ENCODE results near the gene FYTTD1. TPM values are rescaled to one million over a fixed set of nuclear protein-coding genes. Genes with fewer than 3 reads are reported as not detected.

The FYTTD1 gene
- polyA plus RNA-seq, 2 of the 4 experiments (the other 2 are of a cell fraction): 22.2 to 37.3 TPM

DNA sequence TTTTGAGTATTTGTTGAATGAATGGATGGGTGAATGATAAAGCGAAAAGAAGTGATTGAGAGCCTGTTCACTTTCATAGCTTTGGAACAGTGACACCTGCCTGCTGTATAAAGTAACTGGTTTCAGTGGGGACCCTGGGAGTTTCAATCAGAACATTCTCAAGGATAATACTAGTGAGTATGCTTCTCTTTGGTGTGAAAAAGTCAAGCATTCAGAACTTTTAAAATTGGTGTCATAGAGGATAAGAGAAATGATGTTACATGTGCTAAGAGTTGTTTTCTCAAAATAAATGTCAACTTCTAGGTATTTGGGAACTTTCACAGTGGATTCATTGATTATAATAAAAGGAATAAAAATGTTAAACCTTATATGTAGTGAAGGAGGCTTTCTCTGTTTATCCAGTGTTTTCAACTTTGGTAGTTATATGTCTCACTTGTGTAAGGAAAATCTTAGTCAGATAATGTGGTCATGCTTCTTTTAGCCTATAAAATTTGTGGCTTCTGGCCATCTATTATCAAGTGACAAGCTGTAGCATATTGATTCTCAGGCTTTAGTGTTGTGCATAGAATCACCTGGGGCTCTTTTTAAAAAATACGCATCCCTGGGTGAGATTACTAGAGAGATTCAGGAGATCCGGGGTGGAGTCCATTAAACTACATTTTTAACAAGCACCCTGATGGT, 53.2 kb downstream of the FYTTD1 start:
- 82% methylated on average over 3 of the region's 3 CpGs for WGBS (ENCODE audit: missing lambda C conversion rate)
- FAIRE-seq: no peak
- CTCF ChIA-PET: interaction anchor here (0.7 to 1.3 kb wide), 3 partner anchors 9 to 73 kb away, joined by 3 read pairs; no protein-coding TSS in a partner anchor

DNA sequence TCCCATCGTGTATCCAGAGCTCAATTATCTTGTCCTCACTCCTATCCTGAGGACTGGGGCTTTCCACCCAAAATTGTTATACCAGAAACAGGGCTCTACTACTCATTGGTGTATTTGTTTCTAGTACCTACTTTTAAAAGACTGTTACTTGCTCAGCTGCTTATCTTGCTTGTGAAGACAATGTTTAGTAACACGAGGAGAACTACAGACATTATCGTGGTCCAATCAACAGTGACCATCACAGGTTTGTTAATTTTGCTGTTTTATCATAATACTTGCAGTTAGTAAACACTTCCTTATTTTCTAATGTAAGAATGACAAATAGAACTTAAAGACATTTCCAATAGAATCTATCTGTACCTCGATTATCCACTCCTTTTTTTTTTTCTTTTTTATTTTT, 54.8 kb downstream of the FYTTD1 start:
- H3K9me3 ChIP-seq: no peaks in the 10 kb centered on the region
- no peak overlapping the region for H3K4me2 ChIP-seq
- DNase-seq (ENCODE audit: low read depth in 1 of 2, low spot score in 1 of 2) (no peak), ATAC-seq (no peak), FAIRE-seq (no peak)
- TF ChIP-seq RFX5 (IDR thresholded peaks at IDR 0.05): no peak
- no peak for TF ChIP-seq RARB (CRISPR knock-in tag; IDR thresholded peaks at IDR 0.05)
- TF ChIP-seq TFCP2L1 (CRISPR knock-in tag; IDR thresholded peaks at IDR 0.05): no peak
- TF ChIP-seq, protein P1, sequence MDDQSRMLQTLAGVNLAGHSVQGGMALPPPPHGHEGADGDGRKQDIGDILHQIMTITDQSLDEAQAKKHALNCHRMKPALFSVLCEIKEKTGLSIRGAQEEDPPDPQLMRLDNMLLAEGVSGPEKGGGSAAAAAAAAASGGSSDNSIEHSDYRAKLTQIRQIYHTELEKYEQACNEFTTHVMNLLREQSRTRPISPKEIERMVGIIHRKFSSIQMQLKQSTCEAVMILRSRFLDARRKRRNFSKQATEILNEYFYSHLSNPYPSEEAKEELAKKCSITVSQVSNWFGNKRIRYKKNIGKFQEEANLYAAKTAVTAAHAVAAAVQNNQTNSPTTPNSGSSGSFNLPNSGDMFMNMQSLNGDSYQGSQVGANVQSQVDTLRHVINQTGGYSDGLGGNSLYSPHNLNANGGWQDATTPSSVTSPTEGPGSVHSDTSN (IDR thresholded peaks at IDR 0.05): no peak
- no peak for TF ChIP-seq ESRRA (IDR thresholded peaks at IDR 0.05; ENCODE audit: borderline replicate concordance, low read length)
- TF ChIP-seq CHD4 (IDR thresholded peaks at IDR 0.05; ENCODE audit: borderline replicate concordance): no peak
- no peak for TF ChIP-seq ZC3H11A (IDR thresholded peaks at IDR 0.05)
- TF ChIP-seq BHLHE40 (IDR thresholded peaks at IDR 0.05; ENCODE audit: low read depth, low read length): no peak
- TF ChIP-seq JUN (IDR thresholded peaks at IDR 0.05): no peak
- TF ChIP-seq MAZ (IDR thresholded peaks at IDR 0.05; ENCODE audit: borderline replicate concordance, low read depth, low read length): no peak
- no peak for TF ChIP-seq SREBF2 (IDR thresholded peaks at IDR 0.05)
- no peak for TF ChIP-seq CHD2 (IDR thresholded peaks at IDR 0.05; ENCODE audit: low read length, partially characterized antibody)
- TF ChIP-seq, protein P2, sequence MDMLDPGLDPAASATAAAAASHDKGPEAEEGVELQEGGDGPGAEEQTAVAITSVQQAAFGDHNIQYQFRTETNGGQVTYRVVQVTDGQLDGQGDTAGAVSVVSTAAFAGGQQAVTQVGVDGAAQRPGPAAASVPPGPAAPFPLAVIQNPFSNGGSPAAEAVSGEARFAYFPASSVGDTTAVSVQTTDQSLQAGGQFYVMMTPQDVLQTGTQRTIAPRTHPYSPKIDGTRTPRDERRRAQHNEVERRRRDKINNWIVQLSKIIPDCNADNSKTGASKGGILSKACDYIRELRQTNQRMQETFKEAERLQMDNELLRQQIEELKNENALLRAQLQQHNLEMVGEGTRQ (IDR thresholded peaks at IDR 0.05): no peak
- TF ChIP-seq CBX8 (IDR thresholded peaks at IDR 0.05): no peak
- TF ChIP-seq EHF (CRISPR knock-in tag; IDR thresholded peaks at IDR 0.05): no peak
- no peak for TF ChIP-seq NPAS2 (CRISPR knock-in tag; IDR thresholded peaks at IDR 0.05; ENCODE audit: borderline replicate concordance)
- peaks cover 7% of the 10 kb centered on the region; the same call in 2 of the 3 replicates for H3K4me1 ChIP-seq
- POLR2A ChIA-PET: no interaction called here
- WGBS (ENCODE audit: missing lambda C conversion rate): 88% methylated on average over 4 of the region's 4 CpGs
- H3K27ac ChIP-seq: no peak overlapping the region
- CTCF ChIA-PET: no interaction called here
- H3K4me3 ChIP-seq: no peak overlapping the region

More for the DNA sequence above, 53.2 kb downstream of the FYTTD1 start:
- Histone ChIP-seq H3K27ac (no peak overlapping the region), H3K4me3 (no peak overlapping the region), H3K4me1 (peaks cover 3% of the 10 kb centered on the region; the same call in 1 of the 3 replicates), H3K4me2 (no peak overlapping the region), H3K9me3 (no peaks in the 10 kb centered on the region)
- peak in 1 of 2 experiments; percentile 56; a peak in 2 of 6 replicates for ATAC-seq
- no peak for DNase-seq (ENCODE audit: low read depth in 1 of 2, low spot score in 1 of 2)
- POLR2A ChIA-PET: no interaction called here
- TF ChIP-seq ZSCAN20 (CRISPR knock-in tag; IDR thresholded peaks at IDR 0.05) (no peak), MYC (IDR thresholded peaks at IDR 0.05; ENCODE audit: borderline replicate concordance, low read length) (no peak), FOXS1 (CRISPR knock-in tag; IDR thresholded peaks at IDR 0.05) (no peak), JUNB (IDR thresholded peaks at IDR 0.05) (no peak), JUN (IDR thresholded peaks at IDR 0.05) (no peak), SMC3 (IDR thresholded peaks at IDR 0.05) (no peak), EHF (CRISPR knock-in tag; IDR thresholded peaks at IDR 0.05) (no peak), NPAS2 (CRISPR knock-in tag; IDR thresholded peaks at IDR 0.05; ENCODE audit: borderline replicate concordance) (no peak), POLR2A (IDR thresholded peaks at IDR 0.05; ENCODE audit: low read length) (no peak), ZNF302 (CRISPR knock-in tag; IDR thresholded peaks at IDR 0.05) (no peak), ZC3H11A (IDR thresholded peaks at IDR 0.05) (no peak), CBX8 (IDR thresholded peaks at IDR 0.05) (no peak), TFCP2L1 (CRISPR knock-in tag; IDR thresholded peaks at IDR 0.05) (no peak)
- TF ChIP-seq, protein P3, sequence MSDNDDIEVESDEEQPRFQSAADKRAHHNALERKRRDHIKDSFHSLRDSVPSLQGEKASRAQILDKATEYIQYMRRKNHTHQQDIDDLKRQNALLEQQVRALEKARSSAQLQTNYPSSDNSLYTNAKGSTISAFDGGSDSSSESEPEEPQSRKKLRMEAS (IDR thresholded peaks at IDR 0.05): no peak

All from A549 (cell line).